Esophagus squamous epithelium (tissue), 4 donors: ENCODE data around the gene CPNE6.

Experiments used
- POLR2A ChIP-seq, 4 donors: fragments of 450-650 bp; IDR thresholded peaks; one replicate each; pipeline ENCODE4 v1.6.1; 2017; ENCODE audit warnings: antibody characterized with exemption in 4 of 4, mild to moderate bottlenecking in 4 of 4, moderate library complexity in 3 of 4
- TF ChIP-seq, protein P1 (sequence below), 6 experiments: fragments of 450-650 bp in 4 of 6; fragments of 200-600 bp in 2 of 6; sonication (generic) in 2 of 6; IDR thresholded peaks; one replicate each; pipeline ENCODE4 v1.5.1; 2016 to 2019; ENCODE audit warnings: antibody characterized with exemption in 6 of 6, mild to moderate bottlenecking in 4 of 6, moderate library complexity in 4 of 6

GRCh38 chr14:24083462-24083861, 12.1 kb downstream of the CPNE6 start:
- TF ChIP-seq, protein P1, sequence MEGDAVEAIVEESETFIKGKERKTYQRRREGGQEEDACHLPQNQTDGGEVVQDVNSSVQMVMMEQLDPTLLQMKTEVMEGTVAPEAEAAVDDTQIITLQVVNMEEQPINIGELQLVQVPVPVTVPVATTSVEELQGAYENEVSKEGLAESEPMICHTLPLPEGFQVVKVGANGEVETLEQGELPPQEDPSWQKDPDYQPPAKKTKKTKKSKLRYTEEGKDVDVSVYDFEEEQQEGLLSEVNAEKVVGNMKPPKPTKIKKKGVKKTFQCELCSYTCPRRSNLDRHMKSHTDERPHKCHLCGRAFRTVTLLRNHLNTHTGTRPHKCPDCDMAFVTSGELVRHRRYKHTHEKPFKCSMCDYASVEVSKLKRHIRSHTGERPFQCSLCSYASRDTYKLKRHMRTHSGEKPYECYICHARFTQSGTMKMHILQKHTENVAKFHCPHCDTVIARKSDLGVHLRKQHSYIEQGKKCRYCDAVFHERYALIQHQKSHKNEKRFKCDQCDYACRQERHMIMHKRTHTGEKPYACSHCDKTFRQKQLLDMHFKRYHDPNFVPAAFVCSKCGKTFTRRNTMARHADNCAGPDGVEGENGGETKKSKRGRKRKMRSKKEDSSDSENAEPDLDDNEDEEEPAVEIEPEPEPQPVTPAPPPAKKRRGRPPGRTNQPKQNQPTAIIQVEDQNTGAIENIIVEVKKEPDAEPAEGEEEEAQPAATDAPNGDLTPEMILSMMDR (IDR thresholded peaks at IDR 0.05): no peak
- no peak for TF ChIP-seq POLR2A (IDR thresholded peaks at IDR 0.05)
